ENCODE measurements around the gene MRPS6.

GRCh38 chr21:34129039-34129891 lies 55.9 kb downstream of the MRPS6 start:
- TF ChIP-seq, protein P1, sequence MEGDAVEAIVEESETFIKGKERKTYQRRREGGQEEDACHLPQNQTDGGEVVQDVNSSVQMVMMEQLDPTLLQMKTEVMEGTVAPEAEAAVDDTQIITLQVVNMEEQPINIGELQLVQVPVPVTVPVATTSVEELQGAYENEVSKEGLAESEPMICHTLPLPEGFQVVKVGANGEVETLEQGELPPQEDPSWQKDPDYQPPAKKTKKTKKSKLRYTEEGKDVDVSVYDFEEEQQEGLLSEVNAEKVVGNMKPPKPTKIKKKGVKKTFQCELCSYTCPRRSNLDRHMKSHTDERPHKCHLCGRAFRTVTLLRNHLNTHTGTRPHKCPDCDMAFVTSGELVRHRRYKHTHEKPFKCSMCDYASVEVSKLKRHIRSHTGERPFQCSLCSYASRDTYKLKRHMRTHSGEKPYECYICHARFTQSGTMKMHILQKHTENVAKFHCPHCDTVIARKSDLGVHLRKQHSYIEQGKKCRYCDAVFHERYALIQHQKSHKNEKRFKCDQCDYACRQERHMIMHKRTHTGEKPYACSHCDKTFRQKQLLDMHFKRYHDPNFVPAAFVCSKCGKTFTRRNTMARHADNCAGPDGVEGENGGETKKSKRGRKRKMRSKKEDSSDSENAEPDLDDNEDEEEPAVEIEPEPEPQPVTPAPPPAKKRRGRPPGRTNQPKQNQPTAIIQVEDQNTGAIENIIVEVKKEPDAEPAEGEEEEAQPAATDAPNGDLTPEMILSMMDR (IDR thresholded peaks at IDR 0.05; ENCODE audit: borderline replicate concordance, extremely low read depth, low read length, poor library complexity, severe bottlenecking) = no peak
- no peak for TF ChIP-seq EZH2 (IDR thresholded peaks at IDR 0.05; ENCODE audit: borderline replicate concordance, low read depth, low read length, severe bottlenecking)
